Heart left ventricle (tissue), 16 donors: ENCODE data around the gene MIA2. TPM values are rescaled to one million over a fixed set of nuclear protein-coding genes. Genes with fewer than 3 reads are reported as not detected.
"Not testable (repeated sequence)": the region's sequence is repeated elsewhere in the genome, so short reads cannot be mapped to it uniquely, and the experiment has no call there.

ENCODE experiments used
- ATAC-seq, 4 donors: fragments of 200-7000 bp; cut with Tn5 transposase; one replicate each; pipeline ENCODE4 v1.9.1; 2020 to 2022; ENCODE audit warnings: moderate library complexity in 4 of 4, mild to moderate bottlenecking in 3 of 4, moderate number of reproducible peaks in 1 of 4
- DNase-seq, 5 donors: peaks; one replicate each; pipeline ENCODE4 v3.0.0-alpha.2; 2020
- H3K27ac ChIP-seq, 12 donors: fragments of 200-600 bp; sonication (generic) in 4 of 12; one replicate each; pipeline versions ENCODE4 v1.5.0 to v1.8.0; 2016 to 2022; ENCODE audit warnings: mild to moderate bottlenecking in 2 of 12
- H3K27me3 ChIP-seq, 9 donors: fragments of 200-600 bp; sonication (generic) in 2 of 9; one replicate each; pipeline versions ENCODE4 v1.5.1 to v1.8.0; 2016 to 2022; ENCODE audit warnings: mild to moderate bottlenecking in 3 of 9
- H3K36me3 ChIP-seq, 9 donors: fragments of 200-600 bp; sonication (generic) in 2 of 9; one replicate each; pipeline versions ENCODE4 v1.5.0 to v1.8.0; 2018 to 2022; ENCODE audit warnings: mild to moderate bottlenecking in 2 of 9
- H3K4me1 ChIP-seq, 12 donors: fragments of 200-600 bp; sonication (generic) in 4 of 12; one replicate each; pipeline versions ENCODE4 v1.5.0 to v1.8.0; 2016 to 2022; ENCODE audit warnings: mild to moderate bottlenecking in 3 of 12
- H3K4me3 ChIP-seq, 12 donors: fragments of 200-600 bp; sonication (generic) in 4 of 12; one replicate each; pipeline versions ENCODE4 v1.5.0 to v1.8.0; 2017 to 2022; ENCODE audit warnings: mild to moderate bottlenecking in 9 of 12, moderate library complexity in 4 of 12
- H3K9me3 ChIP-seq, 12 donors: fragments of 200-600 bp; sonication (generic) in 4 of 12; one replicate each; pipeline versions ENCODE4 v1.5.0 to v1.8.0; 2016 to 2022; ENCODE audit warnings: mild to moderate bottlenecking in 1 of 12
- CTCF ChIP-seq, 12 donors: fragments of 200-600 bp; sonication (generic) in 4 of 12; IDR thresholded peaks; one replicate each; pipeline versions ENCODE4 v1.5.0 to v1.8.0; 2018 to 2022; ENCODE audit warnings: antibody characterized with exemption in 12 of 12, mild to moderate bottlenecking in 5 of 12
- POLR2A ChIP-seq, 2 donors: fragments of 450-650 bp; IDR thresholded peaks; one replicate each; pipeline ENCODE4 v1.6.1; 2017; ENCODE audit warnings: antibody characterized with exemption in 2 of 2, mild to moderate bottlenecking in 2 of 2, moderate library complexity in 2 of 2
- WGBS, 4 donors: extraction: QIAGEN DNeasy Blood & Tissue Kit in 2 of 4; methylation state at CpG; one replicate each; pipeline versions ENCODE4 v1.1.5 to v1.1.7; 2013 to 2018; 5-methylcytosine and 5-hydroxymethylcytosine counted together
- intact Hi-C, 10 donors: fragments of 100-400 bp; cut with DNase I; formaldehyde crosslinking; loops; one replicate each; pipeline versions ENCODE4 v1.11.1 to v1.14.2; 2022
- polyA plus RNA-seq, 2 donors: library from polyadenylated mRNA; stranded (reverse); fragments of 200-250 nt; gene quantifications; one replicate each; pipeline ENCODE4 v1.2.3, GENCODE V29; 2013
- total RNA-seq, 9 donors: library from RNA; depleted of rRNA in 2 of 9; stranded (reverse); fragments of >200 nt in 2 of 9; fragmentation: NEBNext Ultra II Directional in 3 of 9; extraction: Animal tissue kit (Norgen Biotek cat#: 25700) in 3 of 9; gene quantifications; one replicate each; pipeline versions ENCODE4 v1.1.0 to v1.2.4, GENCODE V29; 2016 to 2023
- donor health status: ischemic (EF 13 %, LVEDD 7.1; RV severe dilation, severe dysfunction).
- donor health status: healthy with polysubstance abuse.
- donor health status: DM: no; HTN: yes; CAD: no.
- donor health status: DM: no; HTN: no; CAD: no.
- donor health status: ischemic (EF 25% LVEDD 6.9; RV normal size, moderate dysfunction).
- donor health status: ischemic (EF 25% LVEDD 5.7; RV mildly dilated, moderate dysfunction).
- donor health status: healthy.
- donor health status: DM: yes; HTN: yes; CAD: no.
- donor health status: ischemic (EF 35%, LVEDD 5.7; RV mildly dilated, moderate dysfunction).
- donor health status: nonischemic (EF 11% LVEDD 7.7; RV severe dilation, severe dysfunction).
- donor health status: DM: yes; HTN: yes; CAD: no.
- donor health status: PGD.
- donor health status: ischemic (EF 29% LVEDD 5.4; RV normal size, mild dysfunction).
- donor health status: nonischemic (EF 23%, LVEDD 6.1; RV moderate dilation, normal function).

The MIA2 gene
- total and polyA plus RNA-seq, 11 donors = 9.3 to 31.8 (median 19.8) TPM

GRCh38 chr14:39251547-39251946 is 17.8 kb downstream of the MIA2 start:
- no peak for DNase-seq
- ATAC-seq = no peak
- Histone ChIP-seq H3K9me3 (peaks cover 0 to 6% (median 0%) of the 10 kb centered on the region in 12 donors), H3K4me3 (no peak overlapping the region), H3K27me3 (no peaks in the 10 kb centered on the region), H3K36me3 (no peaks in the 10 kb centered on the region), H3K4me1 (no peaks in the 10 kb centered on the region), H3K27ac (no peak overlapping the region)
- TF ChIP-seq CTCF (IDR thresholded peaks at IDR 0.05) (no peak), POLR2A (IDR thresholded peaks at IDR 0.05) (no peak)
- intact Hi-C loops = loop anchor here in 1 of 10 donors (10.0 kb wide), 1 partner anchor 67 kb away; no protein-coding TSS in a partner anchor

GRCh38 chr14:39257388-39257787 is 23.7 kb downstream of the MIA2 start:
- intact Hi-C loops = loop anchor here in 1 of 10 donors (10.0 kb wide), 1 partner anchor 73 kb away; no protein-coding TSS in a partner anchor
- not testable (repeated sequence) for H3K4me3 ChIP-seq, H3K36me3 ChIP-seq, H3K27ac ChIP-seq, H3K4me1 ChIP-seq, DNase-seq, ATAC-seq, H3K27me3 ChIP-seq
- H3K9me3 ChIP-seq = peaks cover 0 to 20% (median 2%) of the 10 kb centered on the region in 12 donors
- 76 to 88% (median 82%) methylated on average over 1 of the region's 1 CpG for WGBS, 4 donors

GRCh38 chr14:39258782-39259545 is 25.2 kb downstream of the MIA2 start:
- H3K36me3 ChIP-seq = no peaks in the 10 kb centered on the region
- DNase-seq (no peak), ATAC-seq (no peak)
- H3K9me3 ChIP-seq = peaks cover 0 to 20% (median 2%) of the 10 kb centered on the region in 12 donors
- TF ChIP-seq CTCF (IDR thresholded peaks at IDR 0.05) (no peak), POLR2A (IDR thresholded peaks at IDR 0.05) (no peak)
- H3K27me3 ChIP-seq = no peaks in the 10 kb centered on the region
- no peak overlapping the region for H3K4me3 ChIP-seq
- no peaks in the 10 kb centered on the region for H3K4me1 ChIP-seq
- intact Hi-C loops = loop anchor here in 1 of 10 donors (10.0 kb wide), 1 partner anchor 74 kb away; no protein-coding TSS in a partner anchor
- WGBS, 4 donors = 60 to 77% (median 71%) methylated on average over 9 to 12 of the region's 12 CpGs
- no peak overlapping the region for H3K27ac ChIP-seq

GRCh38 chr14:39260161-39260560 is 26.4 kb downstream of the MIA2 start:
- intact Hi-C loops = loop anchor here in 3 of 10 donors (10.0 kb wide), 3 partner anchors 85 to 155 kb away; partner anchors contain the start of genes GEMIN2 (in 1 of the 3), PNN (in 1 of the 3), SEC23A (in 1 of the 3) and TRAPPC6B (in 1 of the 3)

GRCh38 chr14:39262214-39262613 is 28.5 kb downstream of the MIA2 start:
- H3K27ac ChIP-seq, H3K36me3 ChIP-seq, H3K4me3 ChIP-seq, DNase-seq, ATAC-seq, H3K27me3 ChIP-seq: not testable (repeated sequence)
- intact Hi-C loops = loop anchor here in 3 of 10 donors (10.0 kb wide), 3 partner anchors 87 to 157 kb away; partner anchors contain the start of genes GEMIN2 (in 1 of the 3), PNN (in 1 of the 3), SEC23A (in 1 of the 3) and TRAPPC6B (in 1 of the 3)
- Histone ChIP-seq H3K4me1 (peaks cover 0 to 17% (median 3%) of the 10 kb centered on the region in 12 donors), H3K9me3 (peaks cover 0 to 14% (median under 1%) of the 10 kb centered on the region in 12 donors)
- 96 to 100% (median 98%) methylated on average over 1 of the region's 1 CpG for WGBS, 4 donors

More at GRCh38 chr14:39260161-39260560, 26.4 kb downstream of the MIA2 start:
- 78 to 92% (median 85%) methylated on average over 3 of the region's 3 CpGs for WGBS, 4 donors
- peaks cover 0 to 20% (median 2%) of the 10 kb centered on the region in 12 donors for H3K9me3 ChIP-seq
- DNase-seq, H3K27me3 ChIP-seq, H3K4me3 ChIP-seq, H3K4me1 ChIP-seq, ATAC-seq, H3K36me3 ChIP-seq, H3K27ac ChIP-seq: not testable (repeated sequence)
